Ovary (tissue), 9 donors: ENCODE data around the gene CHD3. TPM values are rescaled to one million over a fixed set of nuclear protein-coding genes. Genes with fewer than 3 reads are reported as not detected.

Source experiments
- DNase-seq, 5 donors: peaks; one replicate each; pipeline ENCODE4 v3.0.0-alpha.2; 2019 to 2020
- H3K27ac ChIP-seq, 2 donors: fragments of 200-600 bp; one replicate each; pipeline versions ENCODE4 v1.5.1 to v1.8.0; 2019 to 2022
- H3K27me3 ChIP-seq: fragments of 200-600 bp; one replicate; pipeline ENCODE4 v1.8.0; 2022
- H3K36me3 ChIP-seq: fragments of 200-600 bp; sonication (generic); one replicate; pipeline ENCODE4 v1.5.1; 2019
- H3K4me1 ChIP-seq: one replicate; pipeline ENCODE4 v1.8.1; 2013; ENCODE audit warnings: mild to moderate bottlenecking, moderate library complexity; ENCODE audit not compliant: insufficient read depth
- H3K4me3 ChIP-seq: fragments of 200-600 bp; sonication (generic); one replicate; pipeline ENCODE4 v1.5.1; 2017
- H3K9me3 ChIP-seq, 2 donors: fragments of 200-600 bp in 1 of 2; sonication (generic) in 1 of 2; one replicate each; pipeline versions ENCODE4 v1.5.1 to v1.8.1; 2013 to 2019; ENCODE audit warnings: mild to moderate bottlenecking in 1 of 2, moderate library complexity in 1 of 2
- EP300 ChIP-seq: sonication (generic); formaldehyde crosslinking; IDR thresholded peaks from one replicate; pipeline ENCODE4 v1.6.1; 2017; ENCODE audit warnings: antibody characterized with exemption
- POLR2A ChIP-seq: fragments of 450-650 bp; IDR thresholded peaks from one replicate; pipeline ENCODE4 v1.6.1; 2017; ENCODE audit warnings: antibody characterized with exemption, mild to moderate bottlenecking, moderate library complexity
- WGBS, 3 donors: extraction: QIAGEN DNeasy Blood & Tissue Kit in 1 of 3; methylation state at CpG; one replicate each; pipeline versions ENCODE4 v1.1.5 to v1.1.7; 2013 to 2017; 5-methylcytosine and 5-hydroxymethylcytosine counted together
- intact Hi-C, 4 donors: fragments of 100-400 bp; cut with DNase I; formaldehyde crosslinking; loops; one replicate each; pipeline versions ENCODE4 v1.11.0 to v1.15.1; 2022 to 2023
- polyA plus RNA-seq, 2 donors: library from polyadenylated mRNA; stranded (reverse); fragments of 200-250 nt in 1 of 2; fragments of 350-450 nt in 1 of 2; fragmentation: Illumina TruSeq in 1 of 2; extraction: RNeasy Lipid Tissue Mini Kit (QIAGEN cat#74804) in 1 of 2; gene quantifications; one replicate each; pipeline ENCODE4 v1.2.3, GENCODE V29; 2013 to 2014
- total RNA-seq, 7 donors: library from RNA; depleted of rRNA in 2 of 7; stranded (reverse); fragments of >200 nt in 2 of 7; fragmentation: NEBNext Ultra II Directional in 3 of 7; extraction: Animal tissue kit (Norgen Biotek cat#: 25700) in 3 of 7; gene quantifications; one replicate each; pipeline versions ENCODE4 v1.1.0 to v1.2.4, GENCODE V29; 2016 to 2023
- TF ChIP-seq, protein P1 (sequence below), 3 donors: fragments of 450-650 bp in 2 of 3; fragments of 200-600 bp in 1 of 3; IDR thresholded peaks; one replicate each; pipeline versions ENCODE4 v1.5.1 to v1.8.0; 2016 to 2022; ENCODE audit warnings: antibody characterized with exemption in 3 of 3, mild to moderate bottlenecking in 1 of 3
- donor health status: DM: no; HTN: no; CAD: no; lungs with moderate emphysema.
- donor health status: DM: no; HTN: no; CAD: no.
- donor health status: Bipolar disorder and iron deficiency.
- donor health status: DM: yes; HTN: yes; CAD: no.
- donor health status: DM: no; HTN: no; CAD: no.
- donor health status: DM: yes; HTN: yes; CAD: no.

Gene CHD3
- total and polyA plus RNA-seq, 9 donors: 65.7 to 145 (median 100) TPM

DNA sequence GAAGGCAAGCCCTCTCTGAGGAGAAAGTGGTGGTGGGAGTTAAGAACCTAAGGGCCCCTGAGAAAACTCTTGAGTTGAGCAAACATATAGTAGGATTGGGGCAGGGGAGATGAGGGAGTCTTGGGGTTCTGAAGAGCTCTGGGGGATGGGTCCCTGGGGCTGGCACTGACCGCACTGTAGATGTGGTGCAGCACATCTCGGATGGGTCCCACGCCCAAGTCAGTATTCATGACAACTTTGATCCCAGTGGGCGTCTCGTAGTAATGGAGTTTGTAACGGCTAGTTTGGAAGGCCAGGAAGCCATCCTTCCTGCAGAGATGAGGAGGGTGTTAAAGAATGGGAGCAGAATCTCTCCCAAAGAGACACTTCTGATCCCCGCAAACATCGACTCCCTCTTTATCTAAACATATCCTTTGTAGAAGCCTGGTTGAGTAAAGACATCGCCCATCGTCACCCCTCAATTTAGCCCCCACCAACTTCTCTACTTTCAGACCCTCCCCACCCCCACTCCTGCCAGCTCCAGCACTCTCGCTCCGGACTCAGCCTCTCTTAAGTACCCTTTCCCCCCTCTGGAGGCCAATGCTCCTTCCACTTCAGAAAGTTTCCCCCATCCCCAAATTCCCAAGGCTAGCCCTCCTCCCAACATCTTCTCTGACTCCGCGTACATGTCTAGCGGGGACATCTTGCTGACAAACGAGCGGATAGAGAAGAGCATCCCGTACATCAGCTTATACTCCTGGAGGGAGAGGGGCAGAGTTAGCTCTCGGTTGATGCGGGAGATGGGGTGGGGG, 42.4 kb downstream of the CHD3 start:
- Histone ChIP-seq H3K9me3 (no peaks in the 10 kb centered on the region), H3K4me1 (peaks cover 4% of the 10 kb centered on the region), H3K4me3 (peak overlapping the region; percentile 84), H3K27ac (no peak overlapping the region), H3K36me3 (no peaks in the 10 kb centered on the region), H3K27me3 (no peaks in the 10 kb centered on the region)
- WGBS, 3 donors: 35 to 41% (median 37%) methylated on average over 20 of the region's 20 CpGs
- peak in 2 of 5 donors; percentile 36 for DNase-seq
- intact Hi-C loops: loop anchor here in 2 of 4 donors (2.0 to 5.0 kb wide), 2 partner anchors 14 to 366 kb away; partner anchors contain the start of genes RNF227 (in 1 of the 2) and SLC25A35 (in 1 of the 2)
- TF ChIP-seq, protein P1, sequence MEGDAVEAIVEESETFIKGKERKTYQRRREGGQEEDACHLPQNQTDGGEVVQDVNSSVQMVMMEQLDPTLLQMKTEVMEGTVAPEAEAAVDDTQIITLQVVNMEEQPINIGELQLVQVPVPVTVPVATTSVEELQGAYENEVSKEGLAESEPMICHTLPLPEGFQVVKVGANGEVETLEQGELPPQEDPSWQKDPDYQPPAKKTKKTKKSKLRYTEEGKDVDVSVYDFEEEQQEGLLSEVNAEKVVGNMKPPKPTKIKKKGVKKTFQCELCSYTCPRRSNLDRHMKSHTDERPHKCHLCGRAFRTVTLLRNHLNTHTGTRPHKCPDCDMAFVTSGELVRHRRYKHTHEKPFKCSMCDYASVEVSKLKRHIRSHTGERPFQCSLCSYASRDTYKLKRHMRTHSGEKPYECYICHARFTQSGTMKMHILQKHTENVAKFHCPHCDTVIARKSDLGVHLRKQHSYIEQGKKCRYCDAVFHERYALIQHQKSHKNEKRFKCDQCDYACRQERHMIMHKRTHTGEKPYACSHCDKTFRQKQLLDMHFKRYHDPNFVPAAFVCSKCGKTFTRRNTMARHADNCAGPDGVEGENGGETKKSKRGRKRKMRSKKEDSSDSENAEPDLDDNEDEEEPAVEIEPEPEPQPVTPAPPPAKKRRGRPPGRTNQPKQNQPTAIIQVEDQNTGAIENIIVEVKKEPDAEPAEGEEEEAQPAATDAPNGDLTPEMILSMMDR (IDR thresholded peaks at IDR 0.05): no peak
- TF ChIP-seq POLR2A: no peak
- TF ChIP-seq EP300: no peak

GRCh38 chr17:7931709-7932482, 43.3 kb downstream of the CHD3 start, which contains the start of the genes CNTROB and TRAPPC1:
CNTROB (plus strand) TSS chr17:7932206; CDS start chr17:7933080, 874 bp downstream.
TRAPPC1 (minus strand) TSS chr17:7931946; CDS start chr17:7931829, 117 bp downstream.
- DNase-seq: peak; percentile 99 to 100 (median 100)
- H3K36me3 ChIP-seq: no peaks in the 10 kb centered on the region
- intact Hi-C loops: loop anchor here in 2 of 4 donors (2.0 to 5.0 kb wide), 2 partner anchors 15 to 365 kb away; partner anchors contain the start of genes RNF227 (in 1 of the 2) and SLC25A35 (in 1 of the 2)
- no peaks in the 10 kb centered on the region for H3K27me3 ChIP-seq
- H3K9me3 ChIP-seq: no peaks in the 10 kb centered on the region
- WGBS, 3 donors: 0 to 1% (median 0%) methylated on average over 55 of the region's 55 CpGs
- H3K4me3 ChIP-seq: peak within 1 kb of the TSS; percentile 84
- H3K4me1 ChIP-seq: peaks cover 4% of the 10 kb centered on the region
- TF ChIP-seq, protein P1 (IDR thresholded peaks at IDR 0.05): peak in 1 of 3 donors; percentile 10
- TF ChIP-seq POLR2A (peak; percentile 85), EP300 (peak; percentile 36)
- H3K27ac ChIP-seq: peak within 1 kb of the TSS; percentile 32 to 36

DNA sequence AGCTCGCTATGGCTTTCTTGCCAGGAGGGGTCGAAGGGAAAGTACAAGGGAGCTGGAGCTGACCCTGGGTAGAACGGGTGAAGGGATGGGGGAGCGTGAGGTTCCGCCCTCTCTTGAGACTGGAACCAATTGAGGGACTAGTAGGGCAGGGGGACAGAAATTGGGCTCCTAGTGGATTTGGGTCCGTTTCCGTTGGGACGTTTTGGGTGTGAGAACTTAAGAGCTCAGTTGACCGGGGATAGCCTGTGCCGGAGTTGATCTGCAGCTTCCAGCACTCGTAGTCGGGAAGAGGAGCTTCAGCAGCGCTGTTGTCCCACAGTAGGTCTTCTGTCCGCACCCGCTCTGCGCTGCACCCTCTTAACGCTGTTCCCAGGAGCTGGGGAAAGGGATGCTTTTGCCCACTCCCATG, 43.9 kb downstream of the CHD3 start:
- H3K27me3 ChIP-seq: no peaks in the 10 kb centered on the region
- no peak for TF ChIP-seq EP300
- TF ChIP-seq POLR2A: no peak
- TF ChIP-seq, protein P1 (IDR thresholded peaks at IDR 0.05): no peak
- peaks cover 4% of the 10 kb centered on the region for H3K4me1 ChIP-seq
- 1% methylated on average over 17 of the region's 17 CpGs for WGBS, 3 donors
- H3K9me3 ChIP-seq: no peaks in the 10 kb centered on the region
- intact Hi-C loops: loop anchor here in 1 of 4 donors (5.0 kb wide), 1 partner anchor 365 kb away; the partner anchor contains the start of gene SLC25A35
- no peaks in the 10 kb centered on the region for H3K36me3 ChIP-seq
- peak overlapping the region; percentile 1 to 36 for H3K27ac ChIP-seq
- H3K4me3 ChIP-seq: peak overlapping the region; percentile 84
- peak in 4 of 5 donors; percentile 36 to 54 (median 47) for DNase-seq

DNA sequence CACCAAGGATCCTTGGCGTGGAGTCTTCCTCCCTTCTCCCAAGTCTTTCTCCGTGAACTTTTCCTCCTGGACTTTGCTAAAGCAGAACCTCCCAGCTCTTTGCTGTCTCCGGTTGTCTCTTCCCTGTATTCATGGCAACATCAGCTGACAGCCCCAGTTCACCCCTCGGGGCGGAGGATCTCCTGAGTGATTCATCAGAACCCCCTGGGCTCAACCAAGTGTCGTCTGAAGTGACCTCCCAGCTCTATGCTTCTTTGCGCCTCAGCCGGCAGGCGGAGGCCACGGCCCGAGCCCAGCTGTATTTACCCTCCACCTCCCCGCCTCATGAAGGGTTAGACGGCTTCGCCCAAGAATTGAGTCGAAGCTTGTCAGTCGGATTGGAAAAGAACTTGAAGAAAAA, 44.4 kb downstream of the CHD3 start:
- intact Hi-C loops: loop anchor here in 1 of 4 donors (5.0 kb wide), 1 partner anchor 364 kb away; the partner anchor contains the start of gene SLC25A35
- H3K9me3 ChIP-seq: no peaks in the 10 kb centered on the region
- H3K4me1 ChIP-seq: peaks cover 4% of the 10 kb centered on the region
- DNase-seq: peak in 3 of 5 donors; percentile 37 to 55 (median 51)
- no peaks in the 10 kb centered on the region for H3K36me3 ChIP-seq
- H3K27me3 ChIP-seq: no peaks in the 10 kb centered on the region
- WGBS, 3 donors: 5 to 14% (median 10%) methylated on average over 16 of the region's 16 CpGs
- H3K4me3 ChIP-seq: peak overlapping the region; percentile 84
- TF ChIP-seq EP300: no peak
- TF ChIP-seq, protein P1 (IDR thresholded peaks at IDR 0.05): no peak
- TF ChIP-seq POLR2A: no peak
- H3K27ac ChIP-seq: peak overlapping the region in 1 of 2 donors; percentile 1
